HepG2 (cell line): Measurements from ENCODE around the gene SLC9C2. TPM values are rescaled to one million over a fixed set of nuclear protein-coding genes. Genes with fewer than 3 reads are reported as not detected.
"Not testable (repeated sequence)": the region's sequence is repeated elsewhere in the genome, so short reads cannot be mapped to it uniquely, and the experiment has no call there.

Source experiments
- ATAC-seq: fragments of 200-7000 bp; cut with Tn5 transposase; 3 replicates; pipeline ENCODE4 v1.9.1; 2020; ENCODE audit warnings: mild to moderate bottlenecking, moderate library complexity
- BruUV-seq: library from RNA; stranded (reverse); fragments of 400-500 nt; replicated peaks from 2 replicates; lab custom pipeline; 2021; lab: Mats Ljungman, UMichigan
- CTCF ChIA-PET: fragments of 300-600 bp; formaldehyde crosslinking; extraction: SDS; loops from one replicate; lab custom pipeline; 2021; ENCODE audit warnings: low total read pairs, inconsistent platforms, low intra/inter-chr PET ratio; lab: Yijun Ruan, JAX
- POLR2A ChIA-PET: fragments of 350-600 bp; sonication (Branson Sonifier 250); formaldehyde crosslinking; loops from one replicate; lab custom pipeline; 2020; ENCODE audit warnings: antibody characterized with exemption, inconsistent platforms; lab: Yijun Ruan, JAX
- DNase-seq: peaks from one replicate; pipeline ENCODE4 v3.0.0-alpha.2; 2015; ENCODE audit warnings: low spot score
- FAIRE-seq: peaks from 3 replicates; lab custom pipeline; 2011; peaks lifted over from hg19 to GRCh38; lab: Jason Lieb, UNC
- H2AFZ ChIP-seq: one replicate; pipeline ENCODE4 v1.6.1; 2011; ENCODE audit warnings: low read length, inconsistent platforms
- H3K27ac ChIP-seq: fragments of 300-600 bp; 3 replicates; pipeline ENCODE4 v1.8.0; 2011; ENCODE audit warnings: mixed run types, mild to moderate bottlenecking, mixed read lengths, low read length, inconsistent platforms; ENCODE audit not compliant: insufficient read depth; ENCODE audit errors: extremely low read length
- H3K27me3 ChIP-seq, 2 experiments: fragments of 200-600 bp in 1 of 2; 2 replicates in 1 of 2; 3 replicates in 1 of 2; pipeline versions ENCODE4 v1.6.0 to v1.8.0; 2011; ENCODE audit warnings: low read length in 2 of 2, mild to moderate bottlenecking in 2 of 2, moderate library complexity in 2 of 2, inconsistent platforms in 1 of 2; ENCODE audit not compliant: insufficient read depth in 2 of 2, control insufficient read depth in 1 of 2
- H3K36me3 ChIP-seq, 2 experiments: fragments of 200-600 bp in 1 of 2; replicated peaks in 1 of 2; 2 replicates in 1 of 2; 3 replicates in 1 of 2; pipeline versions ENCODE4 v1.5.1 to v1.8.0; 2011; ENCODE audit warnings: low read length in 2 of 2, inconsistent platforms in 1 of 2; ENCODE audit not compliant: insufficient read depth in 2 of 2, control insufficient read depth in 1 of 2
- H3K4me1 ChIP-seq: 2 replicates; pipeline ENCODE4 v1.5.1; 2012; ENCODE audit warnings: low read length, inconsistent platforms; ENCODE audit not compliant: insufficient read depth
- H3K4me2 ChIP-seq: 2 replicates; pipeline ENCODE4 v1.6.0; 2011; ENCODE audit warnings: low read depth, low read length, inconsistent platforms
- H3K4me3 ChIP-seq, 3 experiments: fragments of 200-600 bp in 1 of 3; sonication (generic), shearing (Covaris generic) in 1 of 3; replicated peaks in 1 of 3; 2 replicates each; pipeline ENCODE4 v1.5.1; 2011 to 2016; ENCODE audit warnings: low read length in 3 of 3, inconsistent platforms in 2 of 3, low read depth in 2 of 3, mild to moderate bottlenecking in 2 of 3, control low read depth in 1 of 3, mixed read lengths in 1 of 3; ENCODE audit not compliant: insufficient read depth in 1 of 3
- H3K79me2 ChIP-seq: one replicate; pipeline ENCODE4 v1.6.1; 2011; ENCODE audit warnings: low read length, inconsistent platforms; ENCODE audit not compliant: insufficient read depth
- H3K9ac ChIP-seq: 2 replicates; pipeline ENCODE4 v1.6.0; 2011; ENCODE audit warnings: mild to moderate bottlenecking, low read depth, low read length, inconsistent platforms; ENCODE audit not compliant: insufficient read depth
- H3K9me3 ChIP-seq: 2 replicates; pipeline ENCODE4 v1.5.1; 2012; ENCODE audit warnings: mild to moderate bottlenecking, low read length
- H4K20me1 ChIP-seq: 2 replicates; pipeline ENCODE4 v1.6.0; 2011; ENCODE audit warnings: inconsistent platforms, mild to moderate bottlenecking, low read length, moderate library complexity; ENCODE audit not compliant: insufficient read depth
- ARID5B ChIP-seq: IDR thresholded peaks from 2 replicates; pipeline ENCODE4 v1.4.0; 2020; ENCODE audit warnings: mild to moderate bottlenecking, missing genetic modification reagents
- DMAP1 ChIP-seq: IDR thresholded peaks from 2 replicates; pipeline ENCODE4 v1.6.1; 2016
- DNMT3B ChIP-seq: conservative IDR thresholded peaks from 2 replicates; pipeline ENCODE4 v1.6.1; 2016; ENCODE audit warnings: missing biosample characterization, control low read depth
- KDM6A ChIP-seq: IDR thresholded peaks from 2 replicates; pipeline ENCODE4 v1.6.1; 2016; ENCODE audit warnings: low read depth
- PATZ1 ChIP-seq: sonication (generic); formaldehyde crosslinking; IDR thresholded peaks from 2 replicates; pipeline ENCODE4 v1.4.0; 2020; ENCODE audit warnings: missing genetic modification reagents
- POLR2A ChIP-seq, 2 experiments: IDR thresholded peaks; 2 replicates each; pipeline ENCODE4 v1.6.1; 2011; ENCODE audit warnings: low read depth in 2 of 2, low read length in 2 of 2, mild to moderate bottlenecking in 1 of 2, moderate library complexity in 1 of 2; ENCODE audit not compliant: insufficient read depth in 1 of 2
- POLR2AphosphoS5 ChIP-seq: IDR thresholded peaks from 2 replicates; pipeline ENCODE4 v1.6.1; 2012; ENCODE audit warnings: low read depth, low read length
- ZMYM4 ChIP-seq: sonication (generic); formaldehyde crosslinking; IDR thresholded peaks from 2 replicates; pipeline ENCODE4 v1.8.1; 2023; ENCODE audit warnings: mild to moderate bottlenecking, missing genetic modification reagents
- ZNF142 ChIP-seq: sonication (generic); formaldehyde crosslinking; IDR thresholded peaks from 2 replicates; pipeline ENCODE4 v1.4.0; 2020; ENCODE audit warnings: missing genetic modification reagents
- ZNF501 ChIP-seq: sonication (generic); formaldehyde crosslinking; IDR thresholded peaks from 2 replicates; pipeline ENCODE4 v1.5.1; 2020; ENCODE audit warnings: mild to moderate bottlenecking, moderate library complexity, missing genetic modification reagents
- ZSCAN31 ChIP-seq: sonication (generic); formaldehyde crosslinking; IDR thresholded peaks from 2 replicates; pipeline ENCODE4 v1.5.0; 2020; ENCODE audit warnings: low read depth, mild to moderate bottlenecking, missing genetic modification reagents
- WGBS: methylation state at CpG from one replicate; pipeline ENCODE4 v1.1.6; 2017; ENCODE audit warnings: low lambda C conversion rate; 5-methylcytosine and 5-hydroxymethylcytosine counted together
- in situ Hi-C: cut with HindIII; loops from 2 replicates; pipeline ENCODE4 v1.10.0; 2017; ENCODE audit warnings: low pct_unique_long_range_greater_than_20kb; ENCODE audit not compliant: extremely low pct_ligation_motif_present
- intact Hi-C: fragments of 100-400 bp; cut with micrococcal nuclease; formaldehyde crosslinking; loops from one replicate; pipeline ENCODE4 v1.10.0; 2022; ENCODE audit not compliant: unreplicated experiment
- polyA plus RNA-seq, 8 experiments: library from polyadenylated mRNA; depleted of rRNA in 3 of 8; stranded (reverse) in 7 of 8; unstranded in 1 of 8; fragments of >200 nt; fragmentation: Illumina TruSeq in 4 of 8; extraction: Trizol in 4 of 8; gene quantifications; 2 replicates each; pipeline versions ENCODE4 v1.2.1 to v1.2.3, GENCODE V29; 2011 to 2016; ENCODE audit warnings: low read depth in 4 of 8, missing spikeins in 1 of 8, mixed read lengths in 1 of 8; ENCODE audit not compliant: insufficient read depth in 1 of 8
- total RNA-seq, 5 experiments: library from RNA; depleted of rRNA; stranded (reverse); fragments of >200 nt; fragmentation: Illumina TruSeq; extraction: Trizol; gene quantifications; 2 replicates each; pipeline ENCODE4 v1.2.3, GENCODE V29; 2016; ENCODE audit warnings: low read depth in 1 of 5

SLC9C2 gene
- total and polyA plus RNA-seq, 2 of the 13 experiments (the other 11 are each of a cell fraction or from before 2014, with no cell fraction given) = 0.03 TPM; not detected in 1

- H3K9ac ChIP-seq = peak overlapping the region; percentile 77
- intact Hi-C loops = not testable (repeated sequence)
- TF ChIP-seq ARID5B (CRISPR knock-in tag) (peak; percentile 60; the same call in 1 of the 2 replicates), ZNF501 (peak; percentile 54; the same call in 1 of the 2 replicates), KDM6A (CRISPR knock-in tag) (0 out of 2 replicates have a peak, but pooled peaks have one; percentile 17), ZSCAN31 (0 out of 2 replicates have a peak, but pooled peaks have one; percentile 47), DMAP1 (CRISPR knock-in tag) (0 out of 2 replicates have a peak, but pooled peaks have one; percentile 67), POLR2A (IDR thresholded peaks at IDR 0.05; ENCODE audit: insufficient read depth in 1 of 2, low read depth in 2 of 2, low read length in 2 of 2) (peak in 1 of 2 experiments; percentile 52; a peak in 1 of 4 replicates), PATZ1 (0 out of 2 replicates have a peak, but pooled peaks have one; percentile 20), DNMT3B (0 out of 2 replicates have a peak, but pooled peaks have one; percentile 55), ZMYM4 (peak; percentile 21; the same call in 1 of the 2 replicates), POLR2AphosphoS5 (peak; percentile 42), ZNF142 (peak; percentile 54; the same call in 1 of the 2 replicates)
Observed at GRCh38 chr1:173474780-173475421, 128.0 kb downstream of the SLC9C2 start.

More at GRCh38 chr1:173474780-173475421, 128.0 kb downstream of the SLC9C2 start:
- BruUV-seq, FAIRE-seq, H3K27me3 ChIP-seq, H4K20me1 ChIP-seq, in situ Hi-C loops, ATAC-seq, H2AFZ ChIP-seq, H3K36me3 ChIP-seq: not testable (repeated sequence)
- WGBS = under 1% methylated on average over 16 of the region's 17 CpGs
- Histone ChIP-seq H3K9me3 (peaks cover 19% of the 10 kb centered on the region), H3K4me1 (peaks cover 42% of the 10 kb centered on the region), H3K79me2 (peaks cover 45% of the 10 kb centered on the region), H3K4me2 (peak overlapping the region; percentile 88), H3K27ac (peak overlapping the region; percentile 87), H3K4me3 (peak overlapping the region; percentile 75 to 91 (median 91))
- CTCF ChIA-PET = interaction anchor here (1.5 kb wide), 1 partner anchor 44 kb away, joined by 4 read pairs; no protein-coding TSS in a partner anchor
- POLR2A ChIA-PET = interaction anchor here (0.6 to 3.7 kb wide), 4 partner anchors 12 to 1525 kb away, joined by 3 to 19 read pairs (median 12); partner anchors contain the start of genes CACYBP and KLHL20
- peak; percentile 54 for DNase-seq
